ENCODE results near the gene BRINP3. TPM values are rescaled to one million over a fixed set of nuclear protein-coding genes. Genes with fewer than 3 reads are reported as not detected.
A peak's percentile ranks its signal among the peaks of the same experiment; 100 is the strongest.

Gene BRINP3
- total RNA-seq, 1 donor from 2014 or later: not detected

DNA sequence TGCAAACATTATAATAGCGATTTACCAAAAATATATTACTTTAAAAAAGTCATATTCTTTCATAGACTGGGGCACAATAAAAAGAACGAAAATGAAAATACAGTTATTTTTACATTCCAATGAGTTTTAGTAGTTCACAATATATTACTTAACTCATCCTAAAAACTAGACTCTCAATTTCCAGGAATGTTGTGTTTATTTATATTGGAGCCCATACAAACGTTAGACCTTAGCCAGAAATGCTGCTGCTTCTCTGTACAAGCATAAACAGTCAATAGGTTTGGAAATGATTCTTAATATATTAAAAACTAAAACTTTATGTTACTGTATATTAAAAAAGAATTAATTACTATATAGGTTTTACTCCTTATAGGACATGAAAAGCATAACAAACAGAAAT, 302.3 kb downstream of the BRINP3 start:
- H3K36me3 ChIP-seq (ENCODE audit: control insufficient read depth, insufficient read depth, low read length): no peaks in the 10 kb centered on the region
- DNase-seq (ENCODE audit: low read depth) (no peak), FAIRE-seq (no peak)
- H3K4me3 ChIP-seq (ENCODE audit: low read depth, low read length): no peak overlapping the region
- TF ChIP-seq, protein P1, sequence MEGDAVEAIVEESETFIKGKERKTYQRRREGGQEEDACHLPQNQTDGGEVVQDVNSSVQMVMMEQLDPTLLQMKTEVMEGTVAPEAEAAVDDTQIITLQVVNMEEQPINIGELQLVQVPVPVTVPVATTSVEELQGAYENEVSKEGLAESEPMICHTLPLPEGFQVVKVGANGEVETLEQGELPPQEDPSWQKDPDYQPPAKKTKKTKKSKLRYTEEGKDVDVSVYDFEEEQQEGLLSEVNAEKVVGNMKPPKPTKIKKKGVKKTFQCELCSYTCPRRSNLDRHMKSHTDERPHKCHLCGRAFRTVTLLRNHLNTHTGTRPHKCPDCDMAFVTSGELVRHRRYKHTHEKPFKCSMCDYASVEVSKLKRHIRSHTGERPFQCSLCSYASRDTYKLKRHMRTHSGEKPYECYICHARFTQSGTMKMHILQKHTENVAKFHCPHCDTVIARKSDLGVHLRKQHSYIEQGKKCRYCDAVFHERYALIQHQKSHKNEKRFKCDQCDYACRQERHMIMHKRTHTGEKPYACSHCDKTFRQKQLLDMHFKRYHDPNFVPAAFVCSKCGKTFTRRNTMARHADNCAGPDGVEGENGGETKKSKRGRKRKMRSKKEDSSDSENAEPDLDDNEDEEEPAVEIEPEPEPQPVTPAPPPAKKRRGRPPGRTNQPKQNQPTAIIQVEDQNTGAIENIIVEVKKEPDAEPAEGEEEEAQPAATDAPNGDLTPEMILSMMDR (IDR thresholded peaks at IDR 0.05; ENCODE audit: insufficient read depth, low read length, severe bottlenecking): no peak
- no peaks in the 10 kb centered on the region for H3K27me3 ChIP-seq (ENCODE audit: control insufficient read depth, insufficient read depth, low read length)

DNA sequence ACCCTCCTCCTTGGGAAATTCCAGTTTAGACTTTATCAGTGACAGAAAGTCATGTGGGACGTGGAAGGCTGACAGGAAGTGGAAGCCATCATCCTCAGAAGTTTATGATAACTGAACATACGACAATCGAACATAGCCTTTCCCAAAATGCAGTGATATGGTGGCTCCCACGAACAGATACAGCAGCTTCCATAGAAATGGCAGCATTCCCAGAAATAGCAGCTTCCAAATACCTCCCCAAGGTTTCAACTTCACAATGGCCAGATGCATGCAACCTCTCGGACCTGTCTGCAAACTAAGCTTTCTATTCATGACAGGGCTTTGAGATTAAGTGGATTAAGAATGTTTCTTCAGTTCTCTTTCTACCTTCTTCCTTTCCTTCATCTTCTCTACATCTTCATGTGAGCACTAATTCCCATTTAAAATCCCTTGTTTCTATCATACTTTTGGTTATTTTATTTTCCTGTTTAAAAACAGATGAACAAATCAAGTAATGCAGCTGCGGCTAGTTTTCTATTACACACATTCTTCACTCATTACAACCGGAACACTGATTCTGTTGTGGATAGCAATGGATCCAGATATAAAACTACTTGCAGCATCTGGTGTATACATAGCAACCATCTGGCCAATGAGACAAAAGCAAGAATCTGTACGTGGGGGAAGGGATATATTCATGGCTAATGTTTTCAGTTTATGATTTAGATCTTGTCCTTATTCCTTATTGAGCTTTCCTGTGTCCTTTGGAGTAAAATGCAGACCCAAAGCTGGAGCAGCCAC, 304.8 kb downstream of the BRINP3 start:
- H3K36me3 ChIP-seq (ENCODE audit: control insufficient read depth, insufficient read depth, low read length): no peaks in the 10 kb centered on the region
- FAIRE-seq (no peak), DNase-seq (ENCODE audit: low read depth) (no peak)
- no peak overlapping the region for H3K4me3 ChIP-seq (ENCODE audit: low read depth, low read length)
- H3K27me3 ChIP-seq (ENCODE audit: control insufficient read depth, insufficient read depth, low read length): no peaks in the 10 kb centered on the region
- TF ChIP-seq, protein P1 (IDR thresholded peaks at IDR 0.05; ENCODE audit: insufficient read depth, low read length, severe bottlenecking): no peak

DNA sequence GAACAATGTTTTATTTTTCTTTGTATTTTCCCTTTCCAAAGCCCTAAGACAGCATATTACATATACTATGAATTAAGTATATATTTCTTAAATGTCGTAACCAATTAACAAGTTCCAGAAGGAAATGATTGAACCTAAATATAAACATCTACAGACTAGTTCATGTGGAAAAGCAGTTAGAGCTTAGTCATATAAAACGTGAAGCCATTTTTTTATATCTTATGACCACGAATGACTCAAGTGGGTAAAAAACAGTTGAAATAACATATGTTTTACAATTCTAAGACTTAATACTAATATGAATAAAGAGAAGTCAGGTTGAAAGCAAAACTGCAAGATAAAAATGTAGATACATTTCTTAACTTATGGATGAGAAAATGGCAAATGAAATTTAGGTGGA, 307.3 kb downstream of the BRINP3 start:
- FAIRE-seq: no peak
- Histone ChIP-seq H3K27me3 (ENCODE audit: control insufficient read depth, insufficient read depth, low read length) (no peaks in the 10 kb centered on the region), H3K4me3 (ENCODE audit: low read depth, low read length) (no peak overlapping the region), H3K36me3 (ENCODE audit: control insufficient read depth, insufficient read depth, low read length) (no peaks in the 10 kb centered on the region)
- peak; percentile 54 for DNase-seq (ENCODE audit: low read depth)
- TF ChIP-seq, protein P1 (IDR thresholded peaks at IDR 0.05; ENCODE audit: insufficient read depth, low read length, severe bottlenecking): no peak

DNA sequence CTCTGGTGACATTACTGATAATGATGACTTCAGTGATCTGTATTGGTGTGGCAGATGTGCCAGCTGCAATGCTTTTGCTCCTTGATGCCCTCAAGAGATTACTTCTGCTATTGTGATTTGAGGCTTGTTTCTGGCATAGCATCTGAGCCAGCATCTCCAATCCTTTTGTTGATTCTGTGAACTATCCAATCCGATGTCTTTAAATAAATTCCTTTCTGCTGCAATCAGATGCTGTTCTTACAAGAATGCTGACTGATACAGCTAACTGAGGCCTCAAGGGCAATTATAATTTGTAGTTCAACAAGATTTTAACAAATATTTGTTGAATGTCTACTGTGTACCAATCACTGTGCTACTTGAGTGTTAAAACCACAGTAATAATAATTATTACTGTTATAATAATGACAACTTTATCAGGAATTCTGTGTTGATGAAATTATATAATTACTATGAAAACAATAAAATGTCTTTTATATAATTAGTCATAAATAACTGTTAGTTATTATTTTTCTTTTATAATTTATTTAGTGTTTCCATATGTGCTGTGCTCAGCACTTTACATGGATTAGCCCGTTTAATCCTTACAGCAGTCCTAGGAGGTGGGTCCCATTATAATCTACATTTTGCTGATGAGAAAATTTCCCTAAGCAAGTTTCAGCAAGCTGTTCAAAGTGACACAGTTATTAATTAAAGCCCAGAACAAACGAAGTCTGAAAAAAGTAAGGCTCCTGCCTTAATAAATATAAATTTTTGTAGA, 308.2 kb downstream of the BRINP3 start:
- Histone ChIP-seq H3K4me3 (ENCODE audit: low read depth, low read length) (no peak overlapping the region), H3K27me3 (ENCODE audit: control insufficient read depth, insufficient read depth, low read length) (no peaks in the 10 kb centered on the region), H3K36me3 (ENCODE audit: control insufficient read depth, insufficient read depth, low read length) (no peaks in the 10 kb centered on the region)
- DNase-seq (ENCODE audit: low read depth): peak; percentile 56
- no peak for FAIRE-seq
- TF ChIP-seq, protein P1 (IDR thresholded peaks at IDR 0.05; ENCODE audit: insufficient read depth, low read length, severe bottlenecking): no peak

DNA sequence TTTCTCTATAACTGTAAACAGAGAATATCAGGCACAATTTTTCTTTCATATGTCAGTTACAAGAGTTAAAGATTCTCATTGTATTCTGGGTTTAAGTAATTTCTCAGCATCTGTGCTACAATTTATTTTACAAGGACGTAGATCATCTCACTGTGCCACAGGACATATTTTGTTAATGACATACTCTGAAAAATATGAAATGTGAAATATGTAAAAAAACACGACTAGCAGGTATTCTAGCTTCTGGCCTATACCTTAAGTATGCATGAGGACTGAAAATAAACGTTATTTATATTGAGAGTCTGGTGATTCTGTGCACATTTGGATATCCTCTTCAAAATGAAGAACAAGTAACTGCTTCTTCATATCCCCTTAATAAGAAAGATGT, 308.8 kb downstream of the BRINP3 start:
- Histone ChIP-seq H3K4me3 (ENCODE audit: low read depth, low read length) (no peak overlapping the region), H3K27me3 (ENCODE audit: control insufficient read depth, insufficient read depth, low read length) (no peaks in the 10 kb centered on the region), H3K36me3 (ENCODE audit: control insufficient read depth, insufficient read depth, low read length) (no peaks in the 10 kb centered on the region)
- no peak for FAIRE-seq
- peak; percentile 6 for DNase-seq (ENCODE audit: low read depth)
- TF ChIP-seq, protein P1 (IDR thresholded peaks at IDR 0.05; ENCODE audit: insufficient read depth, low read length, severe bottlenecking): no peak
